Smooth muscle cell (in vitro differentiated cells): Measurements from ENCODE around the gene AP5S1. TPM values are rescaled to one million over a fixed set of nuclear protein-coding genes. Genes with fewer than 3 reads are reported as not detected.

Experiments
- DNase-seq: peaks from one replicate; lab custom pipeline; 2025; ENCODE audit not compliant: unreplicated experiment; lab: John Stamatoyannopoulos, UW
- H2AFZ ChIP-seq: fragments of 200-600 bp; sonication (generic); 2 replicates; pipeline ENCODE4 v1.6.0; 2016; ENCODE audit warnings: antibody characterized with exemption, low read depth, mild to moderate bottlenecking
- H3F3A ChIP-seq: fragments of 200-600 bp; sonication (generic); 2 replicates; pipeline ENCODE4 v1.6.0; 2017; ENCODE audit warnings: antibody characterized with exemption, low read depth
- H3K27ac ChIP-seq: fragments of 200-600 bp; sonication (generic); 2 replicates; pipeline ENCODE4 v1.5.1; 2016; ENCODE audit warnings: low read depth, mild to moderate bottlenecking
- H3K27me3 ChIP-seq: fragments of 200-600 bp; sonication (generic); 2 replicates; pipeline ENCODE4 v1.6.1; 2016; ENCODE audit warnings: low read depth, mild to moderate bottlenecking
- H3K36me3 ChIP-seq: fragments of 200-600 bp; sonication (generic); 2 replicates; pipeline ENCODE4 v1.5.1; 2016; ENCODE audit warnings: low read depth
- H3K4me1 ChIP-seq: fragments of 200-600 bp; sonication (generic); 2 replicates; pipeline ENCODE4 v1.5.1; 2016; ENCODE audit warnings: low read depth
- H3K4me2 ChIP-seq: fragments of 200-600 bp; sonication (generic); 2 replicates; pipeline ENCODE4 v1.6.0; 2016; ENCODE audit warnings: mild to moderate bottlenecking
- H3K4me3 ChIP-seq: fragments of 200-600 bp; sonication (generic); 2 replicates; pipeline ENCODE4 v1.5.1; 2016; ENCODE audit warnings: mild to moderate bottlenecking
- H3K79me2 ChIP-seq: fragments of 200-600 bp; sonication (generic); 2 replicates; pipeline ENCODE4 v1.6.0; 2016; ENCODE audit warnings: low read depth, mild to moderate bottlenecking
- H3K9ac ChIP-seq: fragments of 200-600 bp; sonication (generic); 2 replicates; pipeline ENCODE4 v1.6.0; 2016; ENCODE audit warnings: low read depth
- H3K9me3 ChIP-seq: fragments of 200-600 bp; sonication (generic); replicated peaks from 2 replicates; pipeline ENCODE4 v1.5.1; 2016; ENCODE audit warnings: low read depth
- H4K20me1 ChIP-seq: fragments of 200-600 bp; sonication (generic); 2 replicates; pipeline ENCODE4 v1.6.0; 2016; ENCODE audit warnings: low read depth
- CTCF ChIP-seq: fragments of 200-600 bp; sonication (generic); IDR thresholded peaks from 2 replicates; pipeline ENCODE4 v1.5.1; 2017; ENCODE audit warnings: borderline replicate concordance, mild to moderate bottlenecking, antibody characterized with exemption; ENCODE audit not compliant: insufficient read depth, poor library complexity, severe bottlenecking
- WGBS: methylation state at CpG from one replicate; pipeline ENCODE4 v1.1.7; 2016; ENCODE audit warnings: low lambda C conversion rate; 5-methylcytosine and 5-hydroxymethylcytosine counted together
- polyA plus RNA-seq: library from polyadenylated mRNA; unstranded; fragments of >200 nt; fragmentation: Nextera tagmentation; extraction: Ambion mirVana; gene quantifications from 2 replicates; pipeline ENCODE4 v1.2.1, GENCODE V29; 2016
- total RNA-seq: library from RNA; depleted of rRNA; stranded (reverse); fragments of >200 nt; gene quantifications from 2 replicates; pipeline ENCODE4 v1.2.3, GENCODE V29; 2014

The AP5S1 gene
- total and polyA plus RNA-seq, 2 experiments from 2014 or later: 3.1 to 14.7 TPM

- Histone ChIP-seq H3K79me2 (peaks cover 8% of the 10 kb centered on the region), H3K4me3 (peak overlapping the region; percentile 100), H3K27me3 (no peaks in the 10 kb centered on the region), H2AFZ (no peak overlapping the region), H3K9ac (peak overlapping the region; percentile 100), H3K9me3 (no peaks in the 10 kb centered on the region), H4K20me1 (no peaks in the 10 kb centered on the region), H3K4me2 (peak overlapping the region; percentile 100), H3K27ac (peak overlapping the region; percentile 100), H3F3A (peaks cover 6% of the 10 kb centered on the region), H3K4me1 (peaks cover 11% of the 10 kb centered on the region), H3K36me3 (no peaks in the 10 kb centered on the region)
- no peak for TF ChIP-seq CTCF
- WGBS: 81% methylated on average over 20 of the region's 20 CpGs
- DNase-seq: no peak
Observed at GRCh38 chr20:3819411-3820047, 818 bp upstream of the AP5S1 start.

GRCh38 chr20:3820901-3821727 is 767 bp downstream of the AP5S1 start:
- WGBS: 62% methylated on average over 20 of the region's 20 CpGs
- H3K4me2 ChIP-seq: peak overlapping the region; percentile 100
- H3F3A ChIP-seq: peaks cover 6% of the 10 kb centered on the region

GRCh38 chr20:3821996-3822395 is 1.6 kb downstream of the AP5S1 start:
- peaks cover 6% of the 10 kb centered on the region for H3F3A ChIP-seq
- WGBS: 97% methylated on average over 14 of the region's 14 CpGs
- H2AFZ ChIP-seq: no peak overlapping the region
- H3K4me2 ChIP-seq: no peak overlapping the region
- no peak overlapping the region for H3K27ac ChIP-seq
- H3K9ac ChIP-seq: no peak overlapping the region
- DNase-seq: no peak
- no peaks in the 10 kb centered on the region for H3K36me3 ChIP-seq
- peaks cover 11% of the 10 kb centered on the region for H3K4me1 ChIP-seq
- no peak overlapping the region for H3K4me3 ChIP-seq
- TF ChIP-seq CTCF: no peak
- H3K27me3 ChIP-seq: no peaks in the 10 kb centered on the region
- peaks cover 8% of the 10 kb centered on the region for H3K79me2 ChIP-seq
- H3K9me3 ChIP-seq: no peaks in the 10 kb centered on the region
- no peaks in the 10 kb centered on the region for H4K20me1 ChIP-seq

More at GRCh38 chr20:3820901-3821727, 767 bp downstream of the AP5S1 start:
- Histone ChIP-seq H2AFZ (peak overlapping the region; percentile 97), H3K27me3 (no peaks in the 10 kb centered on the region), H3K79me2 (peaks cover 8% of the 10 kb centered on the region), H4K20me1 (no peaks in the 10 kb centered on the region), H3K4me1 (peaks cover 11% of the 10 kb centered on the region), H3K9me3 (no peaks in the 10 kb centered on the region), H3K27ac (peak overlapping the region; percentile 100), H3K4me3 (peak overlapping the region; percentile 100), H3K36me3 (no peaks in the 10 kb centered on the region), H3K9ac (peak overlapping the region; percentile 100)
- no peak for TF ChIP-seq CTCF
- DNase-seq: no peak
